Measurements from ENCODE around the gene URAD. TPM values are rescaled to one million over a fixed set of nuclear protein-coding genes. Genes with fewer than 3 reads are reported as not detected.
"Not testable (repeated sequence)": the region's sequence is repeated elsewhere in the genome, so short reads cannot be mapped to it uniquely, and the experiment has no call there.

URAD gene
- total and polyA plus RNA-seq, 7 donors = 15.4 to 30.6 (median 20.8) TPM; not detected in 4

DNA sequence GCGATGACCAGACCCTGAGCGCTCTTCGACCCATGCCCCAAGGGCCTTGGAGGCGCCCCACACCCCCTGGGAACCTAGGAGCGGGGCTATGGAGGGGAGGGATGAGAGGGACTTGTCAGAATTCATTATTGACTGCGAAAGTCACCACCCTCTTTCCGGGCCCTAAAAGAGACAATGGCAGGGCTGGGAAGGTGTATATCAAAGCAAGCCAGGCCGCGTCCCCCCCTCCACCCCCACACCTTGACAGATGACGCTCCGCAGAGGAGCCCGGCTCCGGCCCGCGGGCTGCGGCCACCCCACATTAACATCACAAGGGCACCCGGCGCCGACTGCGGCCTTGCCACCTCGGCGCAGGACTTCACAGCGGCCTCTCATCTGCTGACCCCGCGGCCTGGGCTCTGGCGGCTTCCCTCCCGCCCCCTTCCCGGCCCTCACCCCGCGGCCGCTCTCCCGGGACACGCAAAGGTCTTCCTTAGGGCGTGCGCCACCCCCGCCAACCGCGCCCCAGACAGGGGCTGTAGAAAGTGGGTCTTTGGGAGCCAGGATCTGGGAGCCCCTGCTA is 21.8 kb downstream of the URAD start:
- 2 to 5% methylated on average over 38 of the region's 38 CpGs for WGBS, 2 donors
- Histone ChIP-seq H3K27me3 (peaks cover 50 to 100% (median 71%) of the 10 kb centered on the region in 3 donors), H3K27ac (no peak overlapping the region), H3K36me3 (no peaks in the 10 kb centered on the region), H3K4me3 (peak overlapping the region in 1 of 4 donors; percentile 15), H3K4me1 (peaks cover 0 to 32% (median 21%) of the 10 kb centered on the region in 4 donors), H3K9me3 (no peaks in the 10 kb centered on the region)
- DNase-seq = no peak
- intact Hi-C loops (cut with DNase I) = no loop called here
- TF ChIP-seq POLR2A (IDR thresholded peaks at IDR 0.05) (no peak), POLR2AphosphoS5 (IDR thresholded peaks at IDR 0.05) (no peak), EP300 (IDR thresholded peaks at IDR 0.05) (no peak)
- TF ChIP-seq, protein P1, sequence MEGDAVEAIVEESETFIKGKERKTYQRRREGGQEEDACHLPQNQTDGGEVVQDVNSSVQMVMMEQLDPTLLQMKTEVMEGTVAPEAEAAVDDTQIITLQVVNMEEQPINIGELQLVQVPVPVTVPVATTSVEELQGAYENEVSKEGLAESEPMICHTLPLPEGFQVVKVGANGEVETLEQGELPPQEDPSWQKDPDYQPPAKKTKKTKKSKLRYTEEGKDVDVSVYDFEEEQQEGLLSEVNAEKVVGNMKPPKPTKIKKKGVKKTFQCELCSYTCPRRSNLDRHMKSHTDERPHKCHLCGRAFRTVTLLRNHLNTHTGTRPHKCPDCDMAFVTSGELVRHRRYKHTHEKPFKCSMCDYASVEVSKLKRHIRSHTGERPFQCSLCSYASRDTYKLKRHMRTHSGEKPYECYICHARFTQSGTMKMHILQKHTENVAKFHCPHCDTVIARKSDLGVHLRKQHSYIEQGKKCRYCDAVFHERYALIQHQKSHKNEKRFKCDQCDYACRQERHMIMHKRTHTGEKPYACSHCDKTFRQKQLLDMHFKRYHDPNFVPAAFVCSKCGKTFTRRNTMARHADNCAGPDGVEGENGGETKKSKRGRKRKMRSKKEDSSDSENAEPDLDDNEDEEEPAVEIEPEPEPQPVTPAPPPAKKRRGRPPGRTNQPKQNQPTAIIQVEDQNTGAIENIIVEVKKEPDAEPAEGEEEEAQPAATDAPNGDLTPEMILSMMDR (IDR thresholded peaks at IDR 0.05) = no peak

DNA sequence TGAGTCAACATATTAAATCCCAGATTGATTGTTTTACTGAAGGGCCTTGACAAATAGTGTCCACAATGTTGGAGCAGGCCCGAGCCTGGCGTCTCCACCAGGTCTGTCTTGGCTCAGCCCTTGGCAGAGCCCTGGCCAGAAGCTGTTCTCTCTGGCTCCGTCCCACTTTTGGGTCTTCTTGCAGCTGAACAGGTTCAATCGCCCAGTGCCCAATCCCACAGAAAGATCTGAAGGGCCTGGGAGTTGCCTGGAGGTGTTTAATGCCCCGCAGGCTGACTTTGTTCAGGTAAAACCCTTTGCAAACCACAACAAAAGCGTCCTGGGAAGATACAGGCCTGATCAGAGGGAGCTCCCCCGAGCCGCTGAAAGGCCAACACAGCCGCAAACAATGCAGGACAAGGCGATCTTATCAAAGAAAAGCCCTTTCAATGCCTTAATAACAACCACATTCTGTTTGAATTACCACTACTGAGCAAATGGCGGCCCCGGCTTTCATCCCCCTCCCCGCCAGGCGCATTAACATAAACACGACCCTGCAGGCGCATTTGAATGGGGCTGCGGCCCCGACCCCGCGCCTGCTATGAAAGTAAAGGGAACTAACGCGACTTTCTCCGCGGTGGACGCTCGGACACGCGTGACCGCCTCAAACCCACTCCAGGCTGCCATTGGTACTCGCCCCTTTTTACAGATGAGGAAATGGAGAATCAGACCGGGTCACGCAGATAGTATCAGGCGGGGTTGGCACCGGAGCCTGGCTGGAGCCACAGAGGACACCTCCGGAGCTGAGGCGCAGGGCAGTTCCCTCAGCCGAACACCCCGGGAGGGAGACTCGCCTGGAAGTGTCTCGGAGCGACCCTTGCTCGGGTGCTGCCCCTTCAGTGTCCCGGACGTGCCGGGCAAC is 22.5 kb downstream of the URAD start:
- whole genome bisulfite sequencing, 2 donors = 2 to 9% methylated on average over 45 of the region's 45 CpGs
- no peak for TF ChIP-seq EP300 (IDR thresholded peaks at IDR 0.05)
- TF ChIP-seq POLR2A (IDR thresholded peaks at IDR 0.05) = peak in 1 of 2 donors; percentile 38
- TF ChIP-seq POLR2AphosphoS5 (IDR thresholded peaks at IDR 0.05) = no peak
- Histone ChIP-seq H3K27ac (no peak overlapping the region), H3K9me3 (no peaks in the 10 kb centered on the region), H3K27me3 (peaks cover 57 to 100% (median 68%) of the 10 kb centered on the region in 3 donors), H3K4me3 (peak overlapping the region in 1 of 4 donors; percentile 15), H3K36me3 (no peaks in the 10 kb centered on the region), H3K4me1 (peaks cover 0 to 36% (median 24%) of the 10 kb centered on the region in 4 donors)
- intact Hi-C loops (cut with DNase I) = no loop called here
- DNase-seq = no peak

DNA sequence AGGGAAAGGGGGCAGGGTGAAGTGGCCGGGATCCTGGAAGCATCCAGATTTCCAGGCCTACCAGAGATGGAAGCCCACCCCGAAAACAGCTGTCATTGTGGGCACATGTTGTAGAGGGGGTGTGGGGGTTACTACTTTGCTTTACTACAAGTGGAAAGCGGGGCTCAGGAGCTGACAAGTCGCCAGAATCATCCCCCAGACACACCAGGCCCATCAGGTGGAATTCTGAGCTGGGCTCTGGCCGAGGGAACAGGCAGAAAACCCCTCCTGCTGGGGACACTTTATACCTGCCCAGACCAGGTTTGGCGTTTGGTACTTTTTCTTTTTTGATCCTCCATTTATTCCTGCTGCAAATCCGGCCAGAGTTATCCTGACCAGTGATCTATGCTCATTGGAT is 23.2 kb downstream of the URAD start:
- Histone ChIP-seq H3K27me3 (peaks cover 59 to 100% (median 68%) of the 10 kb centered on the region in 3 donors), H3K4me3 (no peak overlapping the region), H3K36me3 (no peaks in the 10 kb centered on the region), H3K4me1 (peaks cover 0 to 42% (median 30%) of the 10 kb centered on the region in 4 donors), H3K27ac (no peak overlapping the region), H3K9me3 (no peaks in the 10 kb centered on the region)
- WGBS, 2 donors = 8 to 41% methylated on average over 7 of the region's 7 CpGs
- DNase-seq = no peak
- no peak for TF ChIP-seq EP300 (IDR thresholded peaks at IDR 0.05)
- TF ChIP-seq POLR2A (IDR thresholded peaks at IDR 0.05) = no peak
- TF ChIP-seq, protein P1 (IDR thresholded peaks at IDR 0.05) = no peak
- no peak for TF ChIP-seq POLR2AphosphoS5 (IDR thresholded peaks at IDR 0.05)
- intact Hi-C loops (cut with DNase I) = no loop called here

DNA sequence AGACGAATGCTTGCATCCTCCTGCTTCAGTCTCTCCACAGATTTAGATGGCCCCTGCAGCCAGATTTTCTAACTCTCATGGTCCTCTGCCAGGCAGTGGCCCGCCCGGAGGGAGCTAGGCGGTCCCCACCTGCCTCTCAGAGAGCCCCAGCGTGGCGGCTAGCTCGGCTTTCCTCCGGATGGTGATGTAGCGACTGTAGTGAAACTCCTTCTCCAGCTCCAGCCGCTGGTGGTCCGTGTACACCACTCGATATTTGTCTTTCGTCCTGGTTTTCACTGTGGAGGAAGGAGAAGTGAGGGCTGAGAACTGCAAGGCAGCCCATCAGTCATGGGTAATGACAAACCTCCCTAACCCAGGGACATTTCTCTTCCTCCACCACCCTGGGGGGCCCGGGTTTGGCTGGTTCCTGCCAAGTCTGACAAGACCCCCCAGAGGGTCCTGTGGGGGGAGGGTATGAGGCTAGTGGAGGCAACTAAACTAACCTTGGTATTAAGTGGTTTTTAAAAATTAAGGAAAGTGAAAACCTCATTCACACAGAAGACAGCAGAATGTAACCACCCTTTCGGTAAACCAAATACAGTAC is 23.7 kb downstream of the URAD start:
- Histone ChIP-seq H3K27me3 (peaks cover 58 to 100% (median 68%) of the 10 kb centered on the region in 3 donors), H3K27ac (no peak overlapping the region), H3K9me3 (no peaks in the 10 kb centered on the region), H3K4me1 (peaks cover 0 to 48% (median 33%) of the 10 kb centered on the region in 4 donors), H3K4me3 (no peak overlapping the region), H3K36me3 (no peaks in the 10 kb centered on the region)
- WGBS, 2 donors = 6 to 20% methylated on average over 15 of the region's 15 CpGs
- no peak for DNase-seq
- TF ChIP-seq POLR2A (IDR thresholded peaks at IDR 0.05) (no peak), POLR2AphosphoS5 (IDR thresholded peaks at IDR 0.05) (no peak), EP300 (IDR thresholded peaks at IDR 0.05) (no peak)
- intact Hi-C loops (cut with DNase I) = no loop called here

DNA sequence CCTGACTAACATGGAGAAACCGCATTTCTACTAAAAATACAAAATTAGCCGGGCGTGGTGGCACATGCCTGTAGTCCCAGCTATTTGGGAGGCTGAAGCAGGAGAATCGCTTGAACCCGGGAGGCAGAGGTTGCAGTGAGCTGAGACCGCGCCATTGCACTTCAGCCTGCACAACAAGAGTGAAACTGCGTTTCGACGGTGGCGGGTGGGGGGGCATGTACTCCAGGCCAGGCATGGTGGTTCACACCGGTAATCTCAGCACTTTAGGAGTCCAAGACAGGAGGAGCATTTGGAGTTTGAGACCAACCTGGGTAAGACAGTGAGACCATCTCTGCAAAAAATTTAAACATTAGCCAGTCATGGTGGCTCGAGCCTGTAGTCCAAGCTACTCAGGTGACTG is 24.3 kb downstream of the URAD start:
- H3K4me1 ChIP-seq = peaks cover 0 to 48% (median 34%) of the 10 kb centered on the region in 4 donors
- WGBS, 2 donors = 11 to 49% methylated on average over 13 of the region's 13 CpGs
- H3K4me3 ChIP-seq; DNase-seq; H3K27ac ChIP-seq; H3K36me3 ChIP-seq; intact Hi-C loops (cut with DNase I); H3K9me3 ChIP-seq: not testable (repeated sequence)
- H3K27me3 ChIP-seq = peaks cover 58 to 100% (median 68%) of the 10 kb centered on the region in 3 donors

DNA sequence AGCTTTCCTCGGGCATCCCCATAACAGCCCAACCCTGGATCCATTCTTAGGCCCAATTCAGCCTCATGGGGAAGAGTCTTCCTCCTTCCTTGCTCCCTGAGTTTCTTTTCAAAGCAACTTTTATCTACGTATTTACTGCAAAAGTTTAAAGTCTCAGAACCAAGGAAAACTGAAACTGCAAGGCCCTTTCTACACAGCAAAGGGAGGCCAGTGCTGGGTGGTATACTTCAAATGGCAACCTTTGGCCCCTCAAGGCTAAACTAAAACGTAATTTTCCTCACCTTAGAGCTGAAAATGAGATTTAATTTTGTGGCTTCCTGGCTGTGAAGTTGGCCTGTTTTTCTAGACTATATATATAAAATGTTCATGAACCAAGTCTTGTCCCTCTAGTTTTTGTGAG is 25.0 kb downstream of the URAD start:
- Histone ChIP-seq H3K9me3 (no peaks in the 10 kb centered on the region), H3K27ac (no peak overlapping the region), H3K27me3 (peaks cover 60 to 100% (median 68%) of the 10 kb centered on the region in 3 donors), H3K4me3 (no peak overlapping the region), H3K36me3 (no peaks in the 10 kb centered on the region), H3K4me1 (peaks cover 0 to 42% (median 28%) of the 10 kb centered on the region in 4 donors)
- 15 to 56% methylated on average over 3 of the region's 3 CpGs for WGBS, 2 donors
- DNase-seq = no peak
- intact Hi-C loops (cut with DNase I) = no loop called here
- TF ChIP-seq EP300 (IDR thresholded peaks at IDR 0.05) (no peak), POLR2AphosphoS5 (IDR thresholded peaks at IDR 0.05) (no peak), POLR2A (IDR thresholded peaks at IDR 0.05) (no peak)
- TF ChIP-seq, protein P1 (IDR thresholded peaks at IDR 0.05) = no peak
